Hair follicular keratinocyte (primary cell): ENCODE results near the gene DDX4. TPM values are rescaled to one million over a fixed set of nuclear protein-coding genes. Genes with fewer than 3 reads are reported as not detected.

Experiments used
- total RNA-seq: library from RNA; depleted of rRNA; stranded (reverse); fragments of >200 nt; gene quantifications from 2 replicates; pipeline ENCODE4 v1.2.3, GENCODE V29; 2015

DDX4 gene
- total RNA-seq = not detected in 2 replicates

DNA sequence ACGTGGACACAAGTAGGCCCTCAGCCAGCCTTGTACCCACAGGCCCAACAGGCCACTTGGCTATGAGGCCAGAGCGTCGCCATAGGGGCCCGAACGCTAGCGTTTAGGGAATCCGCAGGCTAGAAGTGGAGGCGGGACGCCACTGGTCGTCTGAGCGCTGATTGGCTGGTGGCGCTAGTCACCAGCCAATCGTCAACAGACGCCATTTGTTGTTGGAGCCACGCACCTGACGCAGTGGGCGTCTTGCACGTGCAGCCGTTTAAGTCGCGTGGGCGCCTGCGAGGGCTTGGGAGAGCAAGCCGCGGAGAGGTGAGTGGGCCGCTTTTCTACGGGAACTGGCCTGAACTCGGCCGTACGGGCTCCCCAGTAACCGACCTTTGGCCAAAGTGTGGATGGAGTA, at the start of gene DDX4:
TSS of gene DDX4 (plus strand) at position 269 of the 400 bp plus-strand sequence. CDS start 903 bp downstream, outside the sequence.

DNA sequence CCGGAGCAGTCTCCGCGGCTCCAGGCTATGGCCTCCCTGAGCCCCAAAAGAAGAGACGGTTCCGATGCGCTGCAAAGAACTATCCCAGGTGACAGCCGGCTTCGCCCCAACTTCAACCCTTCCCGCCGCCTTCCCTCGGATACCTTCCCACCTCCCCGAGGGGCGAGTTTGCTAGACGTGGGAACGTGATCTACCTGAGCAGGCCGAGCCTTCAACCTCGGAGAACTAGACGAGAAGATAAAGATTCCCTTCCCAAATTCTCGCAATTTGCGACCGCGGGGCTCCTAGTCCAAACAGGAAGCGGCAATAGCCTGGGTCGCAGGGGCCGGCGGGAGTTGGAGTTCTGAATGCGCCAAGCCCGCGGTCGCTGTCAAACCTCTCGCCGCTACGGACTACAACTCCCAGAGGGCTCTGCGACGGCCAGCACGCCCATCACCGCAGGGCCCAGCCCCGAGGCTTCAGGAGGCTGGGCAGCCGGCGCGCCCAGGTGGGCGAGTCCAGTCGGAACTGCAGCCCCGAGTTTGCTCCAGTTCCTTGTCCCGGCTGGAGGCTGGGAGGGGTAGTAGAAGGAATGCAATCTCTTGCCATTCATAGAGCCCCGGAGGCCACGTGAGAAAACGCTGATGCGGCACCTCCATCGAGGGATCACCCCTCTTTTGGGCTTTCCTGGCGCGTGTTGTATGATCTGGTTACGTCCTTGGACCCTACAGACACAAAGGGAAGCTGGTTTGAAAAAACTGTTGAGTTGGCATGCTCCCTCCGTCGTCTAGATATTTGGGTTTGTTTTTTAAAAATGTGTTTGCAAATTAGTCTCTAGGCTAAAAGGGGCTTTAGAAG, 25.6 kb upstream of the DDX4 start, which contains the start of gene SLC38A9:
TSS of gene SLC38A9 (minus strand) at position 302 of the 837 bp plus-strand sequence. CDS start 14,366 bp downstream, outside the sequence.

DNA sequence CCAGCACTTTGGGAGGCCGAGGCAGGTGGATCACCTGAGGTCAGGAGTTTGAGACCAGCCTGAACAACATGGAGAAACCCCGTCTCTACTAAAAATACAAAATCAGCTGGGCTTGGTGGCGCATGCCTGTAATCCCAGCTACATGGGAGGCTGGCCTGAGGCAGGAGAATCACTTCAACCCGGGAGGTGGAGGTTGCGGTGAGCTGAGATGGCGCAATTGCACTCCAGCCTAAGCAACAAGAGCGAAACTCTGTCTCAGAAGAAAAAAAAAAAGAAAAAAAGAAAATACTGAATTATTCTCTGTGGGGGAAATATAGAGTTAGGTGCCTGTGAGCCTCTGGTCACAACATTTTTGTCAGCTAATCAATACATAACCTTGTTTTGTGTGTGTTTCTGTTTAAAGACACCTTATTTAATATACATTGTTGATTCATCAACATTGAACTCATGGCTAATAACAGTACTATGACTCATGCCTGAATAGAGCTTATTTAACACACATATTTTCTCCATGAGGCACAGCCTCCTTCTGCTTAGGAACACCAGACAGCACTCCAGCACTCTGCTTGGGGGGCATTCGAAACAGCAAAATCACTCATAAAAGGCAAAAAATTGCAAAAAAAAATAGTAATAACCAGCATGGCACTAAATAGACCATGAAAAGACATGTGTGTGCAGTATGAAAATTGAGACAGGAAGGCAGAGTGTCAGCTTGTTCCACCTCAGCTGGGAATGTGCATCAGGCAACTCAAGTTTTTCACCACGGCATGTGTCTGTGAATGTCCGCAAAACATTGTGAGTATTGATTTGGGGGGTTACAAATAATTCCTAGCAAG, 113.2 kb downstream of the DDX4 start, which contains the start of gene IL31RA:
TSS of gene IL31RA (plus strand) at position 519 of the 836 bp plus-strand sequence. CDS start at position 733, 214 bp downstream.

Other genes starting within 250 kb of the DDX4 start
- gene PLPP1, start 203.1 kb upstream of the DDX4 start, total RNA-seq = 20.0 and 31.6 TPM in 2 replicates
- 13.8 and 17.0 TPM in 2 replicates for gene SLC38A9, start 25.7 kb upstream of the DDX4 start, total RNA-seq
- 5.4 and 16.1 TPM in 2 replicates for gene IL31RA, start 113.3 kb downstream of the DDX4 start, total RNA-seq